Daoy (cell line): ENCODE measurements around the gene TIAM1. TPM values are rescaled to one million over a fixed set of nuclear protein-coding genes. Genes with fewer than 3 reads are reported as not detected.

ENCODE experiments used
- DNase-seq: peaks from one replicate; pipeline ENCODE4 v3.0.0-alpha.2; 2015; ENCODE audit warnings: low read depth
- total RNA-seq: library from RNA; depleted of rRNA; stranded (reverse); fragments of >200 nt; shearing (Covaris generic); gene quantifications from 2 replicates; pipeline ENCODE4 v1.2.3, GENCODE V29; 2014

The TIAM1 gene
- total RNA-seq, 1 experiment from 2014 or later, result 17.8 TPM

GRCh38 chr21:31332525-31332924, 11.5 kb downstream of the TIAM1 start:
- DNase-seq, result no peak

GRCh38 chr21:31331231-31331630, 12.8 kb downstream of the TIAM1 start:
- no peak for DNase-seq

GRCh38 chr21:31330144-31330483, 13.9 kb downstream of the TIAM1 start:
- no peak for DNase-seq

- no peak for DNase-seq
Measured at GRCh38 chr21:31329456-31330143, 14.5 kb downstream of the TIAM1 start.

GRCh38 chr21:31326522-31327242, 17.4 kb downstream of the TIAM1 start:
- no peak for DNase-seq

GRCh38 chr21:31318971-31319370, 25.1 kb downstream of the TIAM1 start:
- no peak for DNase-seq

GRCh38 chr21:31317688-31318087, 26.4 kb downstream of the TIAM1 start:
- no peak for DNase-seq

- peak; percentile 69 for DNase-seq
Measured at GRCh38 chr21:31316488-31317169, 27.4 kb downstream of the TIAM1 start.

GRCh38 chr21:31316072-31316471, 28.0 kb downstream of the TIAM1 start:
- DNase-seq, result no peak

- no peak for DNase-seq
Measured at GRCh38 chr21:31310750-31311149, 33.3 kb downstream of the TIAM1 start.

- no peak for DNase-seq
Measured at GRCh38 chr21:31308584-31308983, 35.5 kb downstream of the TIAM1 start.

- DNase-seq, result no peak
Measured at GRCh38 chr21:31305888-31306287, 38.2 kb downstream of the TIAM1 start.

- no peak for DNase-seq
Measured at GRCh38 chr21:31299291-31300147, 44.5 kb downstream of the TIAM1 start.

GRCh38 chr21:31298618-31299269, 45.3 kb downstream of the TIAM1 start:
- peak; percentile 40 for DNase-seq

GRCh38 chr21:31297806-31298205, 46.3 kb downstream of the TIAM1 start:
- no peak for DNase-seq

GRCh38 chr21:31295676-31296075, 48.4 kb downstream of the TIAM1 start:
- DNase-seq, result no peak

GRCh38 chr21:31294691-31295090, 49.4 kb downstream of the TIAM1 start:
- no peak for DNase-seq

- DNase-seq, result peak; percentile 92
Measured at GRCh38 chr21:31293986-31294385, 50.1 kb downstream of the TIAM1 start.

- DNase-seq, result no peak
Measured at GRCh38 chr21:31290765-31291164, 53.3 kb downstream of the TIAM1 start.

GRCh38 chr21:31289702-31290101, 54.4 kb downstream of the TIAM1 start:
- DNase-seq, result no peak

- no peak for DNase-seq
Measured at GRCh38 chr21:31288191-31288590, 55.9 kb downstream of the TIAM1 start.
